ENCODE data around the gene NPHS2.

NPHS2 gene

DNA sequence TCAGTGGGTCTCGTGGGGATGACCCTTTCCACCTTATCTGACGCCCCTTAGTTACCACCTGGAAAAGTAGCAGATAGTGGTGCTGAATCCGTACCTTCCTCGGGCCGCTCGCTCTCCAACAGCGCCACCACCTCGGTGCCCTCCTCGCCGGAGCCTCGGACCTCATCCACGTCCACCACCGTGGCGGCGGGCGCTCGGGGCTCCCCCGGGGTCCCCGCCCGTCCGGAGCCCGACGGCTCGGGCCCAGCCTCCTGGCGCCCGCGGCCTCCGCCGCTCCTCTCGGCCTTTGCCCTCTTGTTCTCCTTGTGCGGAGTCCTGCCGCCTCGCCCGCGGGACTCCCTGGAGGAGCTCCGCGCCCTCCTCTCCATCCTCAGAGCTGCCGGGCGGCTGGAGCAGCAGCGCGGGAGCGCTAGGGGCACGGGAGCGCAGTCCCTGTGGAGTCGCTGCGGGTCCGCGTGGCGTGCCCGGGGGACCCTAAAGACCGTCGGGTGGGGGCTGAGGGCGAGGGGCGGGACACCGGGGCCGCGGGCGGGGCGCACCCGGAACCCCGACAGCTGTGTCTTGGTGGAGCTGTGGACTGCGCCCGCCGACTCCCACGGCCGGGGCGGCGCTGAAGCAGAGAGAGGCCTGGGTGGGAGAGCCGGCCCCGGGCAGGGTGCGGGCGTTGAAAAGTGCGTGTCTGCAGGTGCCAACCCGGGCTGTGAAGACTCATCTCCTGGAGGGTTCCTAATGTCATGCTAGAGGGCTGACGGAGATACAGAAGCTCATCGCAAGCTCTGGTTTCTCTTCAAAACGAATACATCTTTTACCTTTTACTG lies at the start of gene NPHS2:
TSS of gene NPHS2 (minus strand) at position 452 of the 818 bp plus-strand sequence. CDS start at position 368, 84 bp downstream.
- no peak for DNase-seq

DNA sequence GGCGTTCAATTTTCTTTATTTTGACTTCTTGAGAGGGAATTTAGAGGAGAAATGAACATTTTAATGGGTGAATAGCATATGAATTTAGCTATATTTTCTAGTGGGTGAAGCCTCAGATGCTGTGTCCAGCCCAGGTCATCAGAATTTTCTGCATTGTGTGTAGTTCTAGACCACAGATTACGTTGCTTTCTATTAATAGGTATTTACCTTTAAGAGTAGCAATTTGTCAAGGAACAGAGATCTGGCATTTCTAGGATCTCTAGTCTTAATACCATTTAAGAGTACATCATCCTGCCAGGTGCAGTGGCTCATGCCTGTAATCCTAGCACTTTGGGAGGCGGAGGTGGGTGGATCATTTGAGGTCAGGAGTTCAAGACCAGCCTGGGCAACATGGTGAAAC lies 36.6 kb upstream of the NPHS2 start:
- DNase-seq: no peak

DNA sequence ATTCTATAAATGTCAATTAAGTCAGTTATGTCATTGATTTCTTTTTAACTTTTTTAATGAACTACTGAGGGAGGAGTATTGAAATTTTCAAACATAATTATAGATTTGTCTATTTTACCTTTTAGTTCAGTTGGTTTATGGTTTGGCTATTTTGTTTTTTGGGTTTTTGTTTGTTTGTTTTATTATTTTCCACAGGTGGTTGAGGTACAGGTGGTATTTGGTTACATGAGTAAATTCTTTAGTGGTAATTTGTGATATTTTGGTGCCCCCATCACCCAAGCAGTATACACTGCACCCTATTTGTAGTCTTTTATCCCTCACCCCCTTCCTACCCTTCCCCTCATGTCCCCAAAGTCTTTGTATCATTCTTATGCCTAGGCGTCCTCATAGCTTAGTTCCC lies 25.3 kb upstream of the NPHS2 start:
- DNase-seq: no peak

DNA sequence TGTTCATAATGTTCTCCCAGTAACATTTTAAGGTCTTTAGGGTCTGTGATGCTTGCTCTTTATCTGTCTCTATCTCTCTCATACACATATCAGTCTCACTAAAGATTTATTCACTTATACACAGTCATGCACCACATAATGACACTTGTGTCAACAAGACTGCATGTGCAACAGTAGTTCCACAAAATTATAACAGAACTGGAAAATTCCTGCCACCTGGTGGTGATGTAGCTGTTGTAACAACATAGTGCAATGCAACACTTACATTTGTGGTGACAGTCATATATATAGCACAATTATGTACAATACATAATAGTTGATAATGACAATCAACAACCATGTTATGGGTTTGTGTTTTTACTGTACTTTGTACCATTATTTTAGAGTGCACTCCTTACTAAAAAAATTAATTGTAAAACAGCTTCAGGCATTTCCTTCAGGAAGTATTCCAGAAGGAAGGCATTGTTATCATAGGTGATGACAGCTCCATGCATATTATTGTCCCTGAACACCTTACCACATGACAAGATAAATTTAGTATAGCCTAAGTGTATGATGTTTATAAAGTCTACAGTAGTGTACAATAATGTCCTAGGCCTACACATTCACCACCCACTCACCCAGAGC lies 24.0 kb upstream of the NPHS2 start:
- no peak for DNase-seq

DNA sequence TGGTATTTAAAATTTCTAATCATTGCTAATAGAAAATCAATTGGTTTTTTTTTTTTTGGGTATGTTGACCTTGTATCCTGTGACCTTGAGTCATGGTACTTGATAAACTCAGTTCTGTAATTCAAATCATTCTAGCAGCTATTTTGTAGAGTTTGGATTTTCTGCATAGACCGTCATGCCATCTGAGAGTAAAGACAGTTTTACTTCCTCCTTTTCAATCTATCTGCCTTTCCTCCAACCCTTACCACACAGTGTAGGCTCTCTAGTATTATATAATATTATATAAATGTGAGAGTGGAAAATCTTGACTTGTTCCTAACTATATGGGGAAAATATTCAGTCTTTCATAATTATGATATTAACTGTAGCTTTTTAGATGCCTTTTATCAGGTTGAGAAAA lies 22.9 kb upstream of the NPHS2 start:
- DNase-seq: no peak

DNA sequence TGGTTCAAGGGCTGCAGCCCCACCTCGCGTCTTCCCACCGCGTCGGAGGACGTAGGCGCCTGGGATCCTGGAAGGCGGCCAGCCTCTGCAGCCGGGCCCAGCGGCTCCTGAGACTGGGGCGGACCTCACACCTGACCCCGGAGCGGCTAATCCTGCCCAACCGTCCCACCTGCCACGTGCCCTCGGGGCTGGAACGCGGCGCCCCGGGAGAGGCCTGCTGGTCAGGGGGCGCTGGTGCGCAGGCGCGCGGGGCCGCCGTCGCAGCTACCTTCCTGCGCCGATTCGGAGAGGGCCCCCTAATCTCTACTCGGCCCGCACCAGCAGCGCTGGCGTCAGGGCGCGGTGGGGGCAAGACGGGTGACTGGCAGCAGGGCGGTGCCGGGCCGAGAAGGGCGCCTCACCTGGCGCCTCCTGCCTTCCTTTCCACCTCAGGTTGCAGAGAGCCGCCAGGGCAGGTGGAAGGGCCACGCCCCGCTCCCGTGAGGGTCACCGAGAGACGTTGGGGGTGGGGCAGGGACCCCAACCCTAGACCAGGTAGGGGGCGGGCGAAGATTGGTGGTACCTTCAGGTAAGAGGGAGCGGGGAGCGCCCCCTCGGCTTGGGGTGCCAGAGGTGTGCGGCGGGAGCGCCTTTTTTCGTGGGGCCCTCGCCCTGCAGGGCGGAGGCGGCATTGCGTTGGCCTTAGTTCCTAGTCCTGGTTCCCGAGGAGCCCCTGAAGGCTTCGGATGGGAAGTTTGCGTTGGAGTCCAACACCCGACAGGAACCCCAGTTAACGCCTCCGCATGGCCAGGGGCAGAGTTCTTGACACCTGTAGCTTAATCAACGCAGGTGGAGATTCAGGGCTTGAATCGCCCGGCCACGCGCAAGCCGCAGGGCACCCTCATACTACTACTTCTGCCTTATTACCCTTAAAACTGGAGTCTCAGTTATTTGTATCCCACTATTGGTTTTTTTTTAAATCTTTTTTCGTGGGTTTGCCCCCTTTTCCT lies 16.1 kb upstream of the NPHS2 start, which contains the start of gene TDRD5:
TSS of gene TDRD5 (plus strand) at position 241 of the 989 bp plus-strand sequence. CDS start 784 bp downstream, outside the sequence.
- no peak for DNase-seq

DNA sequence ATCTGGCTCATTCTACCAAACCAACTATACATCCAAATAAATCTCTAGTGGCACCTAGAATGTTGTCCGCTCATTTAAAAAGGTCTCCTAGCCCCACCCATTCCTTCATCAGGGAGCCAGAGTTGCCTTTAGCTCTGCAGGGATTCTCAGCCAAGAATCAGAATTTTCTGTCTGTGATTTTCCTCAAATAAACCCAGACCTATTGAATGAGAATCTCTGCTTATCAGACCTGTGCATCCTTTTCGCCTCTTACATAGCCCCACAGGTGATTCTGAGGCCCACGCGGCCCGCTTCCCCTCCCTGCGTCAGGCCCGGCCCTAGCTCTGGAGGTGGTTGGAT lies 15.5 kb upstream of the NPHS2 start:
- no peak for DNase-seq

DNA sequence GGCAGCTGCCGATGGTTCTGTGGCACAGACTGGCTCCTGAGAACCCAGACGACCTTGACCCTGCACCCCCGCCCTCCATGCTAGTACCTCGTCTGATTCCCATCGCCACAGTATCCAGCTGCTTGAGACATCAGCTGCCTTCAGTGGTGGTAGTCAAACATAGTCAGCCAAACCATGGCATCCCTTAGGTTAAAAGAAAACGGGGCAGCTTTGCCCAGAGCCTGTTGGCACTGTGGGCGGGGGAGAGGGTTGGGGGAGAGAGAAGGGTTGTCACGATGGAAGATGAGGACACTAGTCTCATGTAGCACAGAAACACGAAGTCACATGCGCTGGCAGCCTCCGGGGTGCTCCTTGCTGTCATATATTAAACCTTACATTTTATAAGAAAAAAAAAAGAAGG lies 14.9 kb upstream of the NPHS2 start:
- DNase-seq: no peak

DNA sequence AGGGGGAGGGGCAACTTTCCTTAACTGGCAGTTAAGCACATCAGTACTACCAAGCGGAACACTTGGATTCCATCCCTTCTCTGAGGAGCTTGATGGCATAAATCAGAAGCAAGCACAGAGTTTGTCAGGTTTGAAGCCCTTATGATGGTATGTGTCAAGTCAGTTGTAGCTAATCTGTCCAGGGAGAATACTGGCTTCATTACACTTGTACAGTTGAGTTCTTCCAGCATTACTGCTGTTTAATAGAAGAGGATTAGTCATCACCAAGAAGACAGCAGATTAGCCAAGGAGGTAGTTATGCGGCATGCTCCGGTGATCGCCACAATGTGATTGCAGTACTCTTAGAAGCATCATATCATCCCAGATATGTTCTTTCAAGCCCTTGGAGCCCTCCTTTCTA lies 13.8 kb upstream of the NPHS2 start:
- DNase-seq: no peak

DNA sequence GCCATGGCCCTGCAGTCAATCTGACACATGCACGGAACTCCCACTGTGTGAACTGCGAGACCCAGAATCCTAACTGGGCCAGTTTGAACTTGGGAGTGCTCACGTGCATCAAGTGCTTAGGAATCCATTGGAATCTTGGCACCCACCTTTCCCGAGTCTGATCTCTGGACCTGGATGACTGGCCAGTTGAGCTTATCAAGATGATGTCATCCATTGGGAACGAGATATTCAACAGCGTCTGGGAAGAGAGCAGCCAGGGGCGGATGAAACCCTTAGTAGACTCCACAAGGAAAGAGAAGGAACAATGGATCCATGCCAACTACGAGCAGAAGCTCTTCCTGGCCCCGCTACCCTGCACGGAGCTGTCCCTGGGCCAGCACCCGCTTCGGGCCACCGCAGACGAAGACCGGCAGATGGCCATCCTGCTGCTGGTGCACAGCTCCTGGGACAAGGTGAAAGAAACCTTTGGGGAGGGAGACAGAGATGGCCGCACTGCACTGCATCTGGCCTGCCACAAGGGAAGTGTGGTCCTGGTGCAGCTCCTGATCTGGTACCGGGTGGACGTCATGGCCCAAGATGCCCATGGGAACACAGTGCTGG lies 12.8 kb upstream of the NPHS2 start:
- no peak for DNase-seq

DNA sequence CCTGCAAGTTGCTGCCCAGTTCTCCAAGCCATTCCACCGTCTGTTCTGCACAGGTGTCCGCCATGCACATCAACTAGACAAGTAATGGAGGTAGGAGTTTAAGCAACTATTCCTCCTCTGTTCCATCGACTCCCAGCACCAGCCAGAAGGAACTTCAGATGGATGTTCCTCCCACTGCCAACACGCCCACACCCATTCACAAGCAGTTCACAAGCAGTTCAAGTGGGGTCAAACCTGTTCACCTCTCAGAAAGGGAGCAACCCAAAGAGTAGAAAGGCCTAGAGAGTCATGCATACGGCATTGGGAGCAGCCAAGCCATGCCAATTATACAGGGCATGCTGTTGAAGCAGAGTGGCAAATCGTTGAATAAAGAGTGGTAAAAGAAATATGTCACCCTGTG lies 11.6 kb upstream of the NPHS2 start:
- no peak for DNase-seq

DNA sequence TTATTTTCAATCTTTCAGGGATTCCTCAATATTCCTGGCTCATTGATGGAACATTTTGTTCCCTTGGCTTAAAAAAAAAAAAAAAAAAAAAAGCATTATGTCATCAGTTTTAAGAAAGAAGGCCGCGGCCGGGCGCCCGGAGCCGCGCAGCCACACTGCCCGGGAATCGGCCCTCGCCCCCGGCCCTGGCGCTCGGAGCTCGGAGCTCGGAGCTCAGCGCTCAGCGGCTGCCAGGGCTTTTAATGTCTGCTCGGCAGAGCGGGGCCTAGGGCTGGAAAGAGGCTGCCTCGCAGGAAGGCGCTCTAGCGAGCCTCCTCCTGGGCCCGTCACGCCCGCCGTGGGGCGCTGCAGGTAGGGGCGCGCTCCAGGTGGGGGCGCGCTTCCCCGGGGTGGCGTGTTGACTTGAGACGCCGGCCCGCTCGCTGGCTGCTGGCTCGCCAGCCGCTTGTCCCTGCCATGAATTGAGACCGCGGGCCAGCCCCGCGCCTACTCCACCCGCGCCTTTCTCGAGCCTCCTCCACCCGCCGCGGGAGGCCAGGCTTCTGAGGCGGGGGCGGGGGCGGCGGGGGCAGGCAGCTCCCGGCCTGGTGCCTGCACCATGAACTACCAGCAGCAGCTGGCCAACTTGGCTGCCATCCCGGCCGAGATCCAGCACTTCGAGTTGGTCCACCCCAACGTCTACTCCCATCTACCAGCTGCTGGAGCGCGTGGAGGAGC lies 10.5 kb upstream of the NPHS2 start:
- no peak for DNase-seq

DNA sequence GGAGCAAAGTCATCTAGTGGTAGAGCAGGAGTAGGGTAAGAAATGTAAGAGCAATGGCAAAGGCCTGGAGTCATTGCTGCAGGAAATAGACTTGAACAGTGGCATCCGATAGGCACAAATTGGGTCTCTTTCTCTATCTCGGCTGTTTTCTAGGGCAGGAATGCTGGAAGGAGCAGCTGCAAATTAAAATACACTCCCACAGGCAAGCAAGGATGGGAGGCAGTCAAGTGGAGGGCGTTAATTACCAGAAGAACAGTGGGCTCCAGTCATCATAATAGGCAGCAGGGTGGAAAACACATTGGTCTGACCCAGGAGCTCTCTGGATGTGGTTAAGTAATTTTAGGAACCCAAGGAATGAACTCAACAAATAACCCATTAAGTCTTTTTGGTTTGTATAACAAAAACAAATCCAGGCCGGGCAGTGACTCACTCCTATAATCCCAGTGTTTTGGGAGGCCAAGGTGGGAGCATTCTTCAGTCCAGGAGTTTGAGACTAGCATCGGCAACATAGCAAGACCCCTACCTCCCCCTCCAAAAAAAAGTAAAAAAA lies 8.1 kb upstream of the NPHS2 start:
- DNase-seq: no peak

DNA sequence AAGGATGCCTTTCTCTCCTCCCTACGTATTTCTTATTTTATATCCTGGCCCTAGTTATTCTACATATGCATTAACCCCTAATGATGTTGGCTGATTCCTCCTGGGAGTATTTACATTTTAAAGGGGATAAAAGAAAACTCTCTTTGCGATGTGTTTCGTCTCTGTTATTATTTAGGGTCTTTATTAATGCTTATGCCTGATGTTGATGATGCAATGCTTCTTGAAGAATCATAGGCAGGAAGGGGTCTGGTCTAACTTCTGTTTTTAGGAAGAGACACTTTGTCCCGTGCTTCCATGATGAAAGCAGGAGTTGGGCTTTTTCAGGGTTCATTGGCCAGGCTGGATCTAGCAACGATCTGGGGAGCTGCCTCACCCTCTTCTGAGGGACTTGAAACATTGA lies 761 bp upstream of the NPHS2 start:
- no peak for DNase-seq

DNA sequence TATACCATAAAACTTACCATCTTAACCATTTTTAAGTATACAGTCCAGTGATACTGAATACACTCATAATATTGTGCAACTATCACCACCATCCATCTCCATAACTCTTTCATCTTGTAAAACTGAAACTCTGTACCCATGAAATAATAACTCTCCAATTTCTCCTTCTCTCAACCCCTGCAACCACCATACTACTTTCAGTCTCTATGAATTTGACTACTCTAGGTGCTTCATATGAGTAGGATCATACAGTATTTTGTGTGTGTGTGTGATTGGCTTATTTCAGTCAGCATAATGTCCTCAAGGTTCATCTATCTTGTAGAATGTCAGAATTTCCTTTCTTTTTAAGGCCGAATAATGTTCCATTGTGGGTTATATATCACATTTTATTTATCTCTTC lies 17.7 kb downstream of the NPHS2 start:
- DNase-seq: no peak

DNA sequence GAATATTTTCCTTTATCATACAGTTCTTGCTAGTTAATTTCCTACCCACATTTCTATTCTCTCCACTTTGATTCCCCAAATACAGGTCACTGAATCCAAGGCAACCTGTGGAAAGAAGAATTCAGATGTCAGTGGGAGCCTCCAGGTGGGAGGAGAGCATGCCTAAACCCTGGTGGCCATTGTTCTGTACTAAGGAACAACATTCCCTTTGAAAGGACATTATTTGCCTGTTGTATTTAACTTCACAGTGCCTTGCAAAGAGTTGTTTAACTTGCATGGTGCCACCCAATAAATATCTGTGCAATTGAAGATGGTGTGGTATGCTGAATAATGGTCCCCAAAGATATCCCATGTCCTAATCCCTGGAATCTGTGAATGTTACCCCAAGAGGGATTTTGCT lies 21.3 kb downstream of the NPHS2 start:
- DNase-seq: no peak

DNA sequence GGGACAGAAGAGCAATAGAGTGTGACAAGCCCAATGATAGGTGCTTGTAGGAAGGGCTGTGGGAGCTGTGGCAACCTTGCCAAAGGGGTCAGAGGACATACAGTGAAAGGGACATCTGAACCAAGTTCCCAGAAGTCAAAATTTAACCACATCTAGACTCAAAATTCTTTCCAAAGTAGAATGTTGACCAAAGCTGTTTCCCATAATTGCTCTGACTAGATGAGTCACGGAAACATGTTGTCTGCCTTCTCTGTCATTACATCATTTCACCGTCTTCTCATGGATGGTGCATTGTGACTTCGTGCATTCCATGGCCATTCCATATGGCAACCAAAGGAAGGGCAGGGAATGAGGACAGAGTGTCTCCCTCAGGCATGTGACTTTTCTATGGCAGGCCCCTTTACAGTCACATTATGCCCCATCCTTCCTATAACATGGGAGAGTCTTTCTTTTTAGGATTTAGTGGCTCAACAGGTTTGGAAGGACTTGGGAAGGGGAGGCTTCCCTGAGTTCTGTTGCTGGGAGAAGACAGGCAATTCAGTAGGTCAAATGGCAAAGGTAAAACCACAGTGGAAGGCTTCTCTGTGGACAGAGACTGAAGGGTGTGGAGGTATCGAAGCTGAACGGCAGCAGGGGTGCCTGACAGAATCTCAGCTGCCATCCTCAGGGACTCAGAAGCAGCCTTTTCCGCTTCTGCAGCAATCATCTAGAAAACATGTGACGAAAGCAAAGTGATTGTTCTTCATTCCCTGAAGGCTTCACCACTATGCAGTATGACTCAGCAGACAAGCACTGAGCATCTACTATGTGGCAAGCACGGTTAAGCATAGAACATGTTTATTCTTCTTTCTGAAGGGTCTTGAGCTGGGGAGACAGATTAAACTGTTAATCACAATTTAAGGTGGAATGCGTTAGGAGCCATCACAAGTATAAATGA lies 24.7 kb downstream of the NPHS2 start:
- DNase-seq: no peak

DNA sequence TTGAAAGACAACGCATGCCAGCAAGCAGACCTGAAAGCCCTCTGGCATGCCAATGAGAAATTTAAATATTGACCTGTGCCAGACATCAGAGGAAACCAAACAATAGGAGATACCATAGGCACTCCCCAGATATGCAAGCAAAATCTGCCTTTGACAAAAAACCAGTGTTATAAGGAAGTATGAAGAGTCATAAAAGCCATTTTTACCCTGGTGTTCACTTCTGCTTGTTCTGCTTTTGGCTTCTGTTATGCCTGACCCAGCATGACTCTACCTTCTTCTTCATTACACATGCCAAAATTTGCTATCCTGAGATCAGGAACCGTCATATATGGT lies 26.4 kb downstream of the NPHS2 start:
- DNase-seq: no peak

DNA sequence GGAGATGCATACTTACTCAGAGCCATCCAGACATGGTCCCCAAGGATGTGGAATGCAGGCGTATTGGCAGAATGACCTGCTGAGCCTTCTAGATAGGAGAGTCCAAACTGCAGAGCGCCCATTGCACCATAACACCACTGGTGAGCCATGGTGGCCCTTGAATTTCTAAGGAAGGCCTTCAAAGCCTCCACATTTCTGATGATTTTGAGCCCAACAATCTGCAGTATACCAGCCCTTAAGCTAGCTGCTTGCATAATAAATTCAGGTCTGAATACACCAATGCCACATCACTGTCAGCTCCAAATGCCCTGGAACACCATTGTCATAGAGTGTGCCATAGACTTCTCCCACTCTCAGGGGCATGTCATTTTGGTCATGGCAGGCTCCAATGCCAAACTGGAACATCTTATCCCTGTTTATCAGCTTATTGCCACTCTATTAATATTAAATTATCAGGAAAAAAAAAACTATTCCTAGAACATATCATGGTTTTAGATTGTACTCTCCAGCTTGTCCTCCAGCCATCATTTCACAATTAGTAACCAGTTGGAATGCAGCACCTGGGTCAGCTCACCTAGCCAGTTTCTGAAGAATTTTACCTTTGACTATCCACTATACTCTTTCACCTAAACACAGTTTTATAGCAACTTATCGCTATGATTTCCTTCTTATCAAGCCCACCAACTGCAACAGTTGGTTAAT lies 26.9 kb downstream of the NPHS2 start:
- DNase-seq: no peak

DNA sequence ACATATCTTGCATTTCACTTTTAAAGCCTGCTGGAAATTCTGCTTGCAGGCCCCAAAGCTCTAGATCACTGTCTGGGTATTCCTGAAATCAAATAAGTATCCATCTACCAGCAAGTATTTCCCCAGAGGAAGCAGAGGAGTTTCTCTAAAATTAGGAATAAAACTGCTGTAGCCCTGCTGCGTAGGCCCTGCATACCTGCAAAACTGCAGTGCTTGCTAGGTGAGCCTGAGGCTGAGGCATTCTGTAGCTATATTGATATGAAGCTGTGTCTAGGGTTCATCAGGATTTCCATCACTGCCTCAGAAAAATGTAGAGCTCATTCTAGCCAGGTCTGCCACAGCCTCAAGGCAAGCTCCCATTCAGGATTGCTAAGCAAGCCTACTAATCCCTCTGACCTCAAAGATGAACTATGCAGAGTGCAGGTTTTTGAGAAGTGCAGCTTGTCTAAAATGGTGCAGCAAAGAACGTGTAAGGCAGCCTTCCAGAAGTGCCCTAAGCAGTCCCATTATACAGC lies 28.7 kb downstream of the NPHS2 start:
- no peak for DNase-seq
